Heart right ventricle (tissue), 16 donors: ENCODE results near the gene SBF2. TPM values are rescaled to one million over a fixed set of nuclear protein-coding genes. Genes with fewer than 3 reads are reported as not detected.
A peak's percentile ranks its signal among the peaks of the same experiment; 100 is the strongest.
"Not testable (repeated sequence)": the region's sequence is repeated elsewhere in the genome, so short reads cannot be mapped to it uniquely, and the experiment has no call there.

ENCODE experiments used
- ATAC-seq, 8 donors: fragments of 200-7000 bp; cut with Tn5 transposase; one replicate each; pipeline ENCODE4 v1.9.1; 2020; ENCODE audit warnings: mild to moderate bottlenecking in 8 of 8, moderate library complexity in 8 of 8, moderate number of reproducible peaks in 1 of 8
- DNase-seq, 2 donors: peaks; one replicate each; pipeline ENCODE4 v3.0.0-alpha.2; 2020
- H3K27ac ChIP-seq, 10 donors: fragments of 200-600 bp; sonication (generic) in 2 of 10; one replicate each; pipeline versions ENCODE4 v1.5.0 to v1.8.0; 2020 to 2022; ENCODE audit warnings: mild to moderate bottlenecking in 3 of 10
- H3K27me3 ChIP-seq, 7 donors: fragments of 200-600 bp; one replicate each; pipeline ENCODE4 v1.8.0; 2021 to 2022; ENCODE audit warnings: mild to moderate bottlenecking in 2 of 7
- H3K36me3 ChIP-seq, 9 donors: fragments of 200-600 bp; sonication (generic) in 1 of 9; one replicate each; pipeline versions ENCODE4 v1.5.0 to v1.8.0; 2020 to 2022; ENCODE audit warnings: mild to moderate bottlenecking in 2 of 9
- H3K4me1 ChIP-seq, 9 donors: fragments of 200-600 bp; sonication (generic) in 1 of 9; one replicate each; pipeline versions ENCODE4 v1.5.0 to v1.8.0; 2020 to 2022; ENCODE audit warnings: mild to moderate bottlenecking in 4 of 9
- H3K4me3 ChIP-seq, 10 donors: fragments of 200-600 bp; sonication (generic) in 2 of 10; one replicate each; pipeline versions ENCODE4 v1.5.0 to v1.8.0; 2020 to 2022; ENCODE audit warnings: mild to moderate bottlenecking in 7 of 10, moderate library complexity in 2 of 10
- H3K9me3 ChIP-seq, 11 donors: fragments of 200-600 bp in 10 of 11; sonication (generic) in 2 of 11; one replicate each; pipeline versions ENCODE4 v1.5.0 to v1.8.0; 2013 to 2022; ENCODE audit warnings: mild to moderate bottlenecking in 2 of 11, control low read depth in 1 of 11, moderate library complexity in 1 of 11
- CTCF ChIP-seq, 9 donors: fragments of 200-600 bp; sonication (generic) in 2 of 9; IDR thresholded peaks; one replicate each; pipeline versions ENCODE4 v1.5.0 to v1.8.0; 2021 to 2022; ENCODE audit warnings: antibody characterized with exemption in 9 of 9, mild to moderate bottlenecking in 5 of 9, moderate library complexity in 1 of 9
- WGBS, 2 donors: extraction: QIAGEN DNeasy Blood & Tissue Kit; methylation state at CpG; one replicate each; pipeline ENCODE4 v1.1.7; 2013; ENCODE audit warnings: inconsistent platforms in 1 of 2; 5-methylcytosine and 5-hydroxymethylcytosine counted together
- intact Hi-C, 10 donors: fragments of 100-400 bp; cut with DNase I; formaldehyde crosslinking; loops; one replicate each; pipeline versions ENCODE4 v1.11.1 to v1.14.2; 2022
- polyA plus RNA-seq, 2 donors: library from polyadenylated mRNA; stranded (reverse); fragments of 200-250 nt; gene quantifications; one replicate each; pipeline ENCODE4 v1.2.3, GENCODE V29; 2013
- total RNA-seq, 10 donors: library from RNA; stranded (reverse); fragmentation: NEBNext Ultra II Directional in 3 of 10; extraction: Animal tissue kit (Norgen Biotek cat#: 25700) in 3 of 10; gene quantifications; one replicate each; pipeline versions ENCODE4 v1.2.1 to v1.2.4, GENCODE V29; 2021 to 2023
- donor health status: Arrhythmogenic right ventricular cardiomyopathy.
- donor health status: ischemic (EF 13 %, LVEDD 7.1; RV severe dilation, severe dysfunction).
- donor health status: healthy with polysubstance abuse.
- donor health status: DM: no; HTN: yes; CAD: no.
- donor health status: DM: no; HTN: no; CAD: no.
- donor health status: ischemic (EF 25% LVEDD 6.9; RV normal size, moderate dysfunction).
- donor health status: ischemic (EF 25% LVEDD 5.7; RV mildly dilated, moderate dysfunction).
- donor health status: healthy.
- donor health status: DM: yes; HTN: yes; CAD: no.
- donor health status: Ischemic cardiomyopathy.
- donor health status: ischemic (EF 35%, LVEDD 5.7; RV mildly dilated, moderate dysfunction).
- donor health status: nonischemic (EF 11% LVEDD 7.7; RV severe dilation, severe dysfunction).
- donor health status: DM: yes; HTN: yes; CAD: no.
- donor health status: PGD.
- donor health status: ischemic (EF 29% LVEDD 5.4; RV normal size, mild dysfunction).
- donor health status: nonischemic (EF 23%, LVEDD 6.1; RV moderate dilation, normal function).

The SBF2 gene
- total and polyA plus RNA-seq, 12 donors: 8.9 to 27.1 (median 21.2) TPM

GRCh38 chr11:10038521-10039302 lies 255.3 kb downstream of the SBF2 start:
- Histone ChIP-seq H3K36me3 (peaks cover 0 to 18% (median 0%) of the 10 kb centered on the region in 9 donors), H3K27ac (no peak overlapping the region), H3K27me3 (no peaks in the 10 kb centered on the region), H3K4me1 (peaks cover 0 to 37% (median 15%) of the 10 kb centered on the region in 9 donors), H3K9me3 (peaks cover 0 to 15% (median under 1%) of the 10 kb centered on the region in 11 donors), H3K4me3 (no peak overlapping the region)
- ATAC-seq (peak in 1 of 8 donors; percentile 37), DNase-seq (no peak)
- TF ChIP-seq CTCF (IDR thresholded peaks at IDR 0.05): no peak
- intact Hi-C loops: no loop called here
- 70 to 79% methylated on average over 2 of the region's 2 CpGs for WGBS, 2 donors

- 98 to 99% methylated on average over 6 of the region's 6 CpGs for WGBS, 2 donors
- ATAC-seq, H3K27ac ChIP-seq, DNase-seq, H3K27me3 ChIP-seq, H3K9me3 ChIP-seq, H3K4me3 ChIP-seq, H3K36me3 ChIP-seq, intact Hi-C loops: not testable (repeated sequence)
- H3K4me1 ChIP-seq: peaks cover 0 to 21% (median 15%) of the 10 kb centered on the region in 9 donors
Measured at GRCh38 chr11:10035932-10036331, 258.1 kb downstream of the SBF2 start.

GRCh38 chr11:10032935-10033334 lies 261.1 kb downstream of the SBF2 start:
- TF ChIP-seq CTCF (IDR thresholded peaks at IDR 0.05): no peak
- peaks cover 0 to 24% (median 0%) of the 10 kb centered on the region in 9 donors for H3K36me3 ChIP-seq
- DNase-seq (no peak), ATAC-seq (no peak)
- intact Hi-C loops: no loop called here
- H3K9me3 ChIP-seq: peaks cover 0 to 7% (median 0%) of the 10 kb centered on the region in 11 donors
- H3K4me1 ChIP-seq: no peaks in the 10 kb centered on the region
- H3K27me3 ChIP-seq: no peaks in the 10 kb centered on the region
- no peak overlapping the region for H3K27ac ChIP-seq
- no peak overlapping the region for H3K4me3 ChIP-seq

GRCh38 chr11:10030122-10030490 lies 263.9 kb downstream of the SBF2 start:
- intact Hi-C loops: no loop called here
- H3K27me3 ChIP-seq: no peaks in the 10 kb centered on the region
- H3K27ac ChIP-seq: no peak overlapping the region
- H3K4me1 ChIP-seq: no peaks in the 10 kb centered on the region
- ATAC-seq (no peak), DNase-seq (no peak)
- no peaks in the 10 kb centered on the region for H3K9me3 ChIP-seq
- TF ChIP-seq CTCF (IDR thresholded peaks at IDR 0.05): no peak
- H3K36me3 ChIP-seq: peaks cover 0 to 38% (median 0%) of the 10 kb centered on the region in 9 donors
- H3K4me3 ChIP-seq: no peak overlapping the region
- 88 to 96% methylated on average over 2 of the region's 2 CpGs for WGBS, 2 donors
